Mesendoderm (in vitro differentiated cells): ENCODE measurements around the gene TTYH3.
"Not testable (repeated sequence)": the region's sequence is repeated elsewhere in the genome, so short reads cannot be mapped to it uniquely, and the experiment has no call there.

ENCODE experiments used
- DNase-seq: peaks from one replicate; pipeline ENCODE4 v3.0.0; 2013
- H2AK5ac ChIP-seq: 2 replicates; pipeline ENCODE4 v1.6.1; 2013; ENCODE audit warnings: low read length, inconsistent platforms
- H2BK120ac ChIP-seq: 2 replicates; pipeline ENCODE4 v1.6.1; 2013; ENCODE audit warnings: low read depth, mild to moderate bottlenecking, low read length, moderate library complexity, mixed read lengths
- H2BK15ac ChIP-seq: replicated peaks from 2 replicates; pipeline ENCODE4 v1.6.1; 2013; ENCODE audit warnings: low read depth, mild to moderate bottlenecking, moderate library complexity
- H2BK5ac ChIP-seq: 2 replicates; pipeline ENCODE4 v1.6.1; 2013; ENCODE audit warnings: low read length, inconsistent platforms
- H3K18ac ChIP-seq: 2 replicates; pipeline ENCODE4 v1.6.1; 2013; ENCODE audit warnings: mild to moderate bottlenecking, low read length, mixed read lengths
- H3K23ac ChIP-seq: one replicate; pipeline ENCODE4 v1.6.1; 2013; ENCODE audit warnings: low read length
- H3K27ac ChIP-seq: 2 replicates; pipeline ENCODE4 v1.5.1; 2013; ENCODE audit warnings: low read depth, mild to moderate bottlenecking, inconsistent platforms, low read length, moderate library complexity
- H3K27me3 ChIP-seq: 2 replicates; pipeline ENCODE4 v1.6.1; 2013; ENCODE audit warnings: low read length, control low read depth, mild to moderate bottlenecking, inconsistent platforms; ENCODE audit not compliant: insufficient read depth, poor library complexity
- H3K36me3 ChIP-seq: 2 replicates; pipeline ENCODE4 v1.6.1; 2013; ENCODE audit warnings: low read length, inconsistent platforms; ENCODE audit not compliant: control insufficient read depth, insufficient read depth
- H3K4ac ChIP-seq: one replicate; pipeline ENCODE4 v1.6.1; 2013; ENCODE audit warnings: low read depth, mild to moderate bottlenecking, low read length, moderate library complexity
- H3K4me1 ChIP-seq: 2 replicates; pipeline ENCODE4 v1.6.1; 2013; ENCODE audit warnings: low read depth, low read length, inconsistent platforms; ENCODE audit not compliant: control insufficient read depth
- H3K4me2 ChIP-seq: 2 replicates; pipeline ENCODE4 v1.6.1; 2013; ENCODE audit warnings: low read length
- H3K4me3 ChIP-seq: 2 replicates; pipeline ENCODE4 v1.5.1; 2013; ENCODE audit warnings: mild to moderate bottlenecking, low read length
- H3K56ac ChIP-seq: one replicate; pipeline ENCODE4 v1.6.1; 2013; ENCODE audit warnings: low read length
- H3K79me1 ChIP-seq: 2 replicates; pipeline ENCODE4 v1.6.1; 2013; ENCODE audit warnings: low read length, inconsistent platforms
- H3K79me2 ChIP-seq: 2 replicates; pipeline ENCODE4 v1.6.1; 2013; ENCODE audit warnings: mild to moderate bottlenecking, low read length; ENCODE audit not compliant: control insufficient read depth, insufficient read depth
- H3K9ac ChIP-seq: 2 replicates; pipeline ENCODE4 v1.6.1; 2013; ENCODE audit warnings: low read length, inconsistent platforms
- H4K5ac ChIP-seq: one replicate; pipeline ENCODE4 v1.6.1; 2013; ENCODE audit warnings: low read length
- H4K8ac ChIP-seq: one replicate; pipeline ENCODE4 v1.6.1; 2013; ENCODE audit warnings: low read depth, mild to moderate bottlenecking, control low read depth, low read length, moderate library complexity
- WGBS: extraction: QIAGEN DNeasy Blood & Tissue Kit; methylation state at CpG from one replicate; pipeline ENCODE4 v1.1.7; 2013; ENCODE audit warnings: low lambda C conversion rate, missing lambda C conversion rate; ENCODE audit not compliant: insufficient coverage; ENCODE audit errors: extremely low coverage; 5-methylcytosine and 5-hydroxymethylcytosine counted together

The TTYH3 gene

GRCh38 chr7:2679135-2680127 lies 47.6 kb downstream of the TTYH3 start:
- H3K4ac ChIP-seq, H3K36me3 ChIP-seq, H3K27me3 ChIP-seq, H2AK5ac ChIP-seq, H3K23ac ChIP-seq, H2BK15ac ChIP-seq, H3K4me3 ChIP-seq, H3K18ac ChIP-seq, H2BK5ac ChIP-seq, H3K79me1 ChIP-seq, H3K9ac ChIP-seq, H4K5ac ChIP-seq, H2BK120ac ChIP-seq, H3K79me2 ChIP-seq, H3K4me1 ChIP-seq, H4K8ac ChIP-seq, H3K56ac ChIP-seq, H3K27ac ChIP-seq, DNase-seq, H3K4me2 ChIP-seq: not testable (repeated sequence)
- WGBS = no CpG with 5 or more reads among the region's 64 CpGs

- Histone ChIP-seq H3K4me1 (no peaks in the 10 kb centered on the region), H2BK5ac (no peak overlapping the region), H3K36me3 (no peaks in the 10 kb centered on the region), H3K4ac (no peak overlapping the region), H2BK15ac (no peak overlapping the region), H2AK5ac (no peak overlapping the region), H3K79me2 (no peaks in the 10 kb centered on the region), H3K27ac (no peak overlapping the region), H3K4me2 (no peak overlapping the region), H3K27me3 (no peaks in the 10 kb centered on the region), H3K4me3 (no peak overlapping the region), H4K5ac (no peak overlapping the region), H3K23ac (no peak overlapping the region), H3K9ac (no peak overlapping the region), H3K56ac (no peak overlapping the region), H4K8ac (no peak overlapping the region), H3K18ac (no peak overlapping the region), H2BK120ac (no peak overlapping the region), H3K79me1 (no peaks in the 10 kb centered on the region)
- no CpG with 5 or more reads among the region's 13 CpGs for WGBS
- no peak for DNase-seq
Observed at GRCh38 chr7:2680256-2680655, 48.5 kb downstream of the TTYH3 start.

GRCh38 chr7:2680792-2681490 lies 49.2 kb downstream of the TTYH3 start:
- H3K79me2 ChIP-seq = no peaks in the 10 kb centered on the region
- H3K27ac ChIP-seq = no peak overlapping the region
- H4K8ac ChIP-seq = no peak overlapping the region
- peak overlapping the region; percentile 94 for H3K23ac ChIP-seq
- no peak overlapping the region for H4K5ac ChIP-seq
- H2BK120ac ChIP-seq = no peak overlapping the region
- no peak overlapping the region for H2BK15ac ChIP-seq
- no peak overlapping the region for H2BK5ac ChIP-seq
- H3K56ac ChIP-seq = no peak overlapping the region
- no CpG with 5 or more reads among the region's 27 CpGs for WGBS
- no peaks in the 10 kb centered on the region for H3K36me3 ChIP-seq
- H3K4me3 ChIP-seq = no peak overlapping the region
- no peaks in the 10 kb centered on the region for H3K4me1 ChIP-seq
- H3K79me1 ChIP-seq = no peaks in the 10 kb centered on the region
- no peak overlapping the region for H3K4ac ChIP-seq
- no peak overlapping the region for H3K18ac ChIP-seq
- H3K27me3 ChIP-seq = no peaks in the 10 kb centered on the region
- DNase-seq = peak; percentile 81
- no peak overlapping the region for H2AK5ac ChIP-seq
- no peak overlapping the region for H3K9ac ChIP-seq
- no peak overlapping the region for H3K4me2 ChIP-seq

GRCh38 chr7:2681929-2682799 lies 50.4 kb downstream of the TTYH3 start:
- H3K18ac ChIP-seq = no peak overlapping the region
- H2AK5ac ChIP-seq = no peak overlapping the region
- no peak overlapping the region for H4K5ac ChIP-seq
- H3K4me1 ChIP-seq = no peaks in the 10 kb centered on the region
- H3K23ac ChIP-seq = no peak overlapping the region
- H3K36me3 ChIP-seq = no peaks in the 10 kb centered on the region
- no peak overlapping the region for H4K8ac ChIP-seq
- H3K79me1 ChIP-seq = no peaks in the 10 kb centered on the region
- no peak overlapping the region for H2BK120ac ChIP-seq
- H3K9ac ChIP-seq = no peak overlapping the region
- no peak overlapping the region for H3K56ac ChIP-seq
- no peak overlapping the region for H3K27ac ChIP-seq
- H3K79me2 ChIP-seq = no peaks in the 10 kb centered on the region
- no peak overlapping the region for H3K4me2 ChIP-seq
- H2BK5ac ChIP-seq = no peak overlapping the region
- H3K4me3 ChIP-seq = no peak overlapping the region
- DNase-seq = no peak
- H3K27me3 ChIP-seq = no peaks in the 10 kb centered on the region
- H3K4ac ChIP-seq = no peak overlapping the region
- no CpG with 5 or more reads among the region's 27 CpGs for WGBS
- H2BK15ac ChIP-seq = no peak overlapping the region

- no peak overlapping the region for H3K4me2 ChIP-seq
- DNase-seq = no peak
- H4K8ac ChIP-seq = no peak overlapping the region
- H3K9ac ChIP-seq = no peak overlapping the region
- no CpG with 5 or more reads among the region's 11 CpGs for WGBS
- no peak overlapping the region for H2BK120ac ChIP-seq
- H3K27me3 ChIP-seq = peaks cover 12% of the 10 kb centered on the region
- H3K4me3 ChIP-seq = no peak overlapping the region
- H3K23ac ChIP-seq = no peak overlapping the region
- no peak overlapping the region for H2BK15ac ChIP-seq
- no peak overlapping the region for H2BK5ac ChIP-seq
- H2AK5ac ChIP-seq = no peak overlapping the region
- H3K18ac ChIP-seq = no peak overlapping the region
- no peaks in the 10 kb centered on the region for H3K79me2 ChIP-seq
- no peak overlapping the region for H4K5ac ChIP-seq
- no peaks in the 10 kb centered on the region for H3K4me1 ChIP-seq
- no peak overlapping the region for H3K27ac ChIP-seq
- no peak overlapping the region for H3K4ac ChIP-seq
- no peaks in the 10 kb centered on the region for H3K79me1 ChIP-seq
- H3K56ac ChIP-seq = no peak overlapping the region
- H3K36me3 ChIP-seq = no peaks in the 10 kb centered on the region
Observed at GRCh38 chr7:2684501-2684900, 52.7 kb downstream of the TTYH3 start.
